Endothelial cell of umbilical vein (primary cell): ENCODE results near the gene ASPHD2. TPM values are rescaled to one million over a fixed set of nuclear protein-coding genes. Genes with fewer than 3 reads are reported as not detected.

Source experiments
- BruUV-seq: library from RNA; stranded (reverse); fragments of 400-500 nt; replicated peaks from 2 replicates; lab custom pipeline; 2021; lab: Mats Ljungman, UMichigan
- CTCF ChIA-PET: fragments of 300-600, 350-600 bp; sonication (Branson Sonifier 250); formaldehyde crosslinking; loops from one replicate; lab custom pipeline; 2021; ENCODE audit warnings: antibody characterized with exemption, inconsistent platforms; lab: Charles Lee
- POLR2A ChIA-PET: fragments of 300-600, 350-600 bp; sonication (Branson Sonifier 250); formaldehyde crosslinking; loops from one replicate; lab custom pipeline; 2021; ENCODE audit warnings: antibody characterized with exemption, inconsistent platforms; lab: Charles Lee
- DNase-seq: peaks from one replicate; pipeline ENCODE4 v3.0.0-alpha.2; 2011; ENCODE audit warnings: low read depth, low spot score
- FAIRE-seq: peaks from 2 replicates; lab custom pipeline; 2011; peaks lifted over from hg19 to GRCh38; lab: Jason Lieb, UNC
- H2AFZ ChIP-seq: 2 replicates; pipeline ENCODE4 v1.6.0; 2012; ENCODE audit warnings: low read depth, low read length, control low read depth, inconsistent platforms
- H3K27ac ChIP-seq: 2 replicates; pipeline ENCODE4 v1.5.1; 2011; ENCODE audit warnings: low read depth, mild to moderate bottlenecking, control low read depth, low read length, moderate library complexity; ENCODE audit not compliant: insufficient read depth
- H3K27me3 ChIP-seq, 2 experiments: 2 replicates each; pipeline versions ENCODE4 v1.6.0 to v1.6.1; 2011; ENCODE audit warnings: low read length in 2 of 2, mixed read lengths in 1 of 2; ENCODE audit not compliant: control insufficient read depth in 2 of 2, insufficient read depth in 2 of 2
- H3K36me3 ChIP-seq, 2 experiments: 2 replicates in 1 of 2; 3 replicates in 1 of 2; pipeline ENCODE4 v1.5.1; 2011; ENCODE audit warnings: low read length in 2 of 2, mild to moderate bottlenecking in 1 of 2, moderate library complexity in 1 of 2; ENCODE audit not compliant: control insufficient read depth in 2 of 2, insufficient read depth in 2 of 2; ENCODE audit errors: extremely low read depth in 1 of 2
- H3K4me1 ChIP-seq: 3 replicates; pipeline ENCODE4 v1.5.1; 2011; ENCODE audit warnings: mild to moderate bottlenecking, low read length; ENCODE audit not compliant: control insufficient read depth, insufficient read depth; ENCODE audit errors: extremely low read depth
- H3K4me2 ChIP-seq: 2 replicates; pipeline ENCODE4 v1.6.1; 2011; ENCODE audit warnings: low read length, control low read depth, mixed read lengths; ENCODE audit not compliant: insufficient read depth
- H3K4me3 ChIP-seq, 3 experiments: fragments of 200-600 bp in 1 of 3; sonication (generic), shearing (Covaris generic) in 1 of 3; replicated peaks in 1 of 3; 2 replicates each; pipeline ENCODE4 v1.5.1; 2011 to 2016; ENCODE audit warnings: control low read depth in 3 of 3, low read length in 3 of 3, mild to moderate bottlenecking in 2 of 3, inconsistent platforms in 1 of 3, low read depth in 1 of 3, moderate library complexity in 1 of 3; ENCODE audit not compliant: insufficient read depth in 1 of 3
- H3K79me2 ChIP-seq: 2 replicates; pipeline ENCODE4 v1.6.0; 2012; ENCODE audit warnings: low read length, inconsistent platforms; ENCODE audit not compliant: control insufficient read depth, insufficient read depth
- H3K9ac ChIP-seq: replicated peaks from 2 replicates; pipeline ENCODE3; 2011; ENCODE audit warnings: low read length, control low read depth; ENCODE audit not compliant: insufficient read depth; ENCODE audit errors: extremely low read depth
- H3K9me1 ChIP-seq: replicated peaks from 3 replicates; pipeline ENCODE4 v1.6.0; 2011; ENCODE audit warnings: mild to moderate bottlenecking, low read length; ENCODE audit not compliant: control insufficient read depth, insufficient read depth; ENCODE audit errors: extremely low read depth
- H3K9me3 ChIP-seq: replicated peaks from 2 replicates; pipeline ENCODE4 v1.5.1; 2012; ENCODE audit warnings: low read length, inconsistent platforms; ENCODE audit not compliant: control insufficient read depth, insufficient read depth
- H4K20me1 ChIP-seq: replicated peaks from 2 replicates; pipeline ENCODE3; 2011; ENCODE audit warnings: mild to moderate bottlenecking, low read length; ENCODE audit not compliant: control insufficient read depth, insufficient read depth; ENCODE audit errors: extremely low read depth
- CTCF ChIP-seq, 2 donors: IDR thresholded peaks; 1 replicate in 1 of 2; 2 replicates in 1 of 2; pipeline ENCODE4 v1.5.1; 2011; ENCODE audit warnings: low read length in 2 of 2, mild to moderate bottlenecking in 2 of 2, moderate library complexity in 2 of 2, control low read depth in 1 of 2, inconsistent platforms in 1 of 2, low read depth in 1 of 2; ENCODE audit not compliant: insufficient read depth in 1 of 2; ENCODE audit errors: extremely low read depth in 1 of 2
- EZH2 ChIP-seq: IDR thresholded peaks from 2 replicates; pipeline ENCODE4 v1.6.1; 2012; ENCODE audit warnings: borderline replicate concordance, low read depth, mild to moderate bottlenecking, moderate library complexity, low read length, inconsistent platforms; ENCODE audit not compliant: severe bottlenecking
- FOS ChIP-seq: IDR thresholded peaks from 2 replicates; pipeline ENCODE4 v1.6.1; 2011; ENCODE audit warnings: mild to moderate bottlenecking, low read length, moderate library complexity, borderline replicate concordance; ENCODE audit not compliant: insufficient read depth
- GATA2 ChIP-seq: IDR thresholded peaks from 2 replicates; pipeline ENCODE4 v1.7.0; 2011; ENCODE audit warnings: low read depth, mild to moderate bottlenecking, moderate library complexity, mixed read lengths, low read length; ENCODE audit not compliant: insufficient read length, insufficient read depth
- JUN ChIP-seq: IDR thresholded peaks from 2 replicates; pipeline ENCODE4 v1.6.1; 2011; ENCODE audit warnings: borderline replicate concordance, low read depth; ENCODE audit not compliant: insufficient read length, insufficient read depth
- MAX ChIP-seq: IDR thresholded peaks from 2 replicates; pipeline ENCODE4 v1.6.1; 2011; ENCODE audit not compliant: insufficient read depth, insufficient read length
- MYC ChIP-seq: IDR thresholded peaks from one replicate; pipeline ENCODE4 v1.6.1; 2011; ENCODE audit warnings: mild to moderate bottlenecking, low read depth, low read length
- POLR2A ChIP-seq: IDR thresholded peaks from 2 replicates; pipeline ENCODE4 v1.6.1; 2012; ENCODE audit warnings: low read depth, mild to moderate bottlenecking, control low read depth, low read length
- POLR2AphosphoS5 ChIP-seq: IDR thresholded peaks from 2 replicates; pipeline ENCODE4 v1.6.1; 2012; ENCODE audit warnings: low read depth, mild to moderate bottlenecking, control low read depth, low read length, moderate library complexity; ENCODE audit not compliant: insufficient read depth
- dilution Hi-C: fragments of 300-500 bp; cut with MboI; formaldehyde crosslinking; loops from one replicate; pipeline ENCODE4 v1.15.0; 2019; ENCODE audit warnings: low sequenced_read_pairs; ENCODE audit not compliant: extremely low pct_ligation_motif_present
- intact Hi-C: fragments of 100-400 bp; cut with micrococcal nuclease; formaldehyde crosslinking; loops from one replicate; pipeline ENCODE4 v1.10.0; 2022
- polyA plus RNA-seq, 4 experiments: library from polyadenylated mRNA; depleted of rRNA in 3 of 4; stranded (reverse) in 3 of 4; unstranded in 1 of 4; fragments of >200 nt; gene quantifications; 2 replicates each; pipeline versions ENCODE4 v1.2.1 to v1.2.3, GENCODE V29; 2011 to 2012; ENCODE audit warnings: missing spikeins in 1 of 4
- total RNA-seq: library from RNA; stranded (reverse); gene quantifications from 2 replicates; pipeline ENCODE4 v1.2.3, GENCODE V29; 2021

Gene ASPHD2
- total and polyA plus RNA-seq, 2 donors (not counting 3 experiments of a cell fraction or from before 2014, with no cell fraction given): 4.8 to 5.5 TPM

GRCh38 chr22:26446808-26447515 lies 17.9 kb downstream of the ASPHD2 start:
- dilution Hi-C loops (no loop called here), intact Hi-C loops (no loop called here)
- Histone ChIP-seq H3K27me3 (no peaks in the 10 kb centered on the region), H2AFZ (no peak overlapping the region), H3K9me1 (no peaks in the 10 kb centered on the region), H3K4me3 (no peak overlapping the region), H3K4me2 (no peak overlapping the region), H4K20me1 (no peaks in the 10 kb centered on the region), H3K36me3 (peaks cover 0 to 5% of the 10 kb centered on the region in 2 experiments), H3K4me1 (no peaks in the 10 kb centered on the region), H3K9ac (no peak overlapping the region), H3K79me2 (no peaks in the 10 kb centered on the region), H3K9me3 (no peaks in the 10 kb centered on the region), H3K27ac (no peak overlapping the region)
- CTCF ChIA-PET: interaction anchor here (1.1 to 3.0 kb wide), 2 partner anchors 82 to 83 kb away, joined by 4 to 9 read pairs; no protein-coding TSS in a partner anchor
- DNase-seq: no peak
- BruUV-seq: no TSS peak
- POLR2A ChIA-PET: no interaction called here
- TF ChIP-seq GATA2: no peak
- no peak for TF ChIP-seq POLR2A
- no peak for TF ChIP-seq POLR2AphosphoS5
- no peak for TF ChIP-seq EZH2
- no peak for TF ChIP-seq JUN
- no peak for TF ChIP-seq FOS
- TF ChIP-seq MYC: no peak
- no peak for TF ChIP-seq MAX
- TF ChIP-seq CTCF (IDR thresholded peaks at IDR 0.05; ENCODE audit: extremely low read depth in 1 of 2, insufficient read depth in 1 of 2, low read depth in 1 of 2, low read length in 2 of 2): no peak
- FAIRE-seq: no peak
